ENCODE data around the gene MRPS6.
A peak's percentile ranks its signal among the peaks of the same experiment; 100 is the strongest.

Gene MRPS6

GRCh38 chr21:34154878-34155277, 81.5 kb downstream of the MRPS6 start:
- DNase-seq, result no peak
- intact Hi-C loops (cut with DNase I), result no loop called here

GRCh38 chr21:34156957-34157356, 83.6 kb downstream of the MRPS6 start:
- intact Hi-C loops (cut with DNase I), result no loop called here

GRCh38 chr21:34157521-34157920, 84.1 kb downstream of the MRPS6 start:
- DNase-seq, result no peak
- intact Hi-C loops (cut with DNase I), result no loop called here

More at GRCh38 chr21:34156957-34157356, 83.6 kb downstream of the MRPS6 start:
- no peak for DNase-seq

GRCh38 chr21:34158866-34159835, 85.8 kb downstream of the MRPS6 start:
- no peak for DNase-seq
- intact Hi-C loops (cut with DNase I), result no loop called here

GRCh38 chr21:34166468-34166867, 93.1 kb downstream of the MRPS6 start:
- DNase-seq, result no peak
- intact Hi-C loops (cut with DNase I), result no loop called here

GRCh38 chr21:34170886-34171285, 97.5 kb downstream of the MRPS6 start:
- DNase-seq, result no peak
- intact Hi-C loops (cut with DNase I), result no loop called here

- intact Hi-C loops (cut with DNase I), result no loop called here
- no peak for DNase-seq
Measured at GRCh38 chr21:34174470-34174869, 101.1 kb downstream of the MRPS6 start.

- intact Hi-C loops (cut with DNase I), result no loop called here
Measured at GRCh38 chr21:34176448-34176847, 103.1 kb downstream of the MRPS6 start.

GRCh38 chr21:34177919-34178567, 104.7 kb downstream of the MRPS6 start:
- intact Hi-C loops (cut with DNase I), result no loop called here

More at GRCh38 chr21:34176448-34176847, 103.1 kb downstream of the MRPS6 start:
- DNase-seq, result no peak

GRCh38 chr21:34179204-34179935, 106.0 kb downstream of the MRPS6 start:
- DNase-seq, result no peak
- intact Hi-C loops (cut with DNase I), result no loop called here

More at GRCh38 chr21:34177919-34178567, 104.7 kb downstream of the MRPS6 start:
- peak in 1 of 42 donors; percentile 7 for DNase-seq

GRCh38 chr21:34180407-34180806, 107.0 kb downstream of the MRPS6 start:
- intact Hi-C loops (cut with DNase I), result no loop called here
- peak in 1 of 42 donors; percentile 15 for DNase-seq

GRCh38 chr21:34180826-34181359, 107.5 kb downstream of the MRPS6 start:
- intact Hi-C loops (cut with DNase I), result no loop called here
- peak in 23 of 42 donors; percentile 19 to 70 (median 37) for DNase-seq

- intact Hi-C loops (cut with DNase I), result no loop called here
- peak in 18 of 42 donors; percentile 23 to 80 (median 34) for DNase-seq
Measured at GRCh38 chr21:34181431-34182039, 108.2 kb downstream of the MRPS6 start.

GRCh38 chr21:34182436-34182835, 109.1 kb downstream of the MRPS6 start:
- DNase-seq, result no peak
- intact Hi-C loops (cut with DNase I), result no loop called here

GRCh38 chr21:34183331-34183928, 110.1 kb downstream of the MRPS6 start:
- DNase-seq, result peak in 1 of 42 donors; percentile 21
- intact Hi-C loops (cut with DNase I), result no loop called here

GRCh38 chr21:34184232-34184631, 110.9 kb downstream of the MRPS6 start:
- intact Hi-C loops (cut with DNase I), result no loop called here
- DNase-seq, result no peak

GRCh38 chr21:34185026-34185750, 111.8 kb downstream of the MRPS6 start:
- intact Hi-C loops (cut with DNase I), result no loop called here

More at GRCh38 chr21:34185026-34185750, 111.8 kb downstream of the MRPS6 start:
- DNase-seq, result peak in 1 of 42 donors; percentile 34
